HG03064 (cell line): Measurements from ENCODE around the gene BASP1.
"Not testable (repeated sequence)": the region's sequence is repeated elsewhere in the genome, so short reads cannot be mapped to it uniquely, and the experiment has no call there.

ENCODE experiments used
- ATAC-seq: cut with Tn5 transposase; IDR thresholded peaks from one replicate; pipeline ENCODE4 v1.9.1; 2021; ENCODE audit warnings: low read depth; ENCODE audit not compliant: unreplicated experiment

Gene BASP1

GRCh38 chr5:17190799-17191391, 26.5 kb upstream of the BASP1 start:
- no peak for ATAC-seq

- not testable (repeated sequence) for ATAC-seq
Measured at GRCh38 chr5:17191574-17191973, 25.9 kb upstream of the BASP1 start.

DNA sequence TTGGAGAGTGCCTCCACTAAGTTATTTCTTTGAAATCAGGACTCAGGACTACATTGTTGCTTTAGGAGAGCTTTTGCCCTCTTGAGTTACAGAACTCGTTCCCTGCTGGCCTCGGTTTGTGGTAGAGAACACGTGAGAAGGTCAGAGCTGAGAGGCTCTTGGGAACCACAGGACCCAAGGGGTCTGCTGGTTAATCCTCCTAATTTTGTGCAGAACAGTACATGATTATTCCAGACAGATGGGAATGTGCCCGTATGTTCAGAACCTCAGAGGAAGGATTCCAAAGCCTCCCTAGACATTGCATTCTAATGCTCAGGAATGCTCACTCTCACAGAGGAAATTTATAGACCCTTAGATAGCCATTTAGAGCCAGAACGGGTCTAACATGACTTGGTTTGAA, 25.2 kb upstream of the BASP1 start:
- ATAC-seq = no peak

GRCh38 chr5:17196024-17196423, 21.4 kb upstream of the BASP1 start:
- no peak for ATAC-seq

GRCh38 chr5:17196697-17197096, 20.7 kb upstream of the BASP1 start:
- ATAC-seq = no peak

GRCh38 chr5:17203329-17204132, 13.9 kb upstream of the BASP1 start:
- no peak for ATAC-seq

DNA sequence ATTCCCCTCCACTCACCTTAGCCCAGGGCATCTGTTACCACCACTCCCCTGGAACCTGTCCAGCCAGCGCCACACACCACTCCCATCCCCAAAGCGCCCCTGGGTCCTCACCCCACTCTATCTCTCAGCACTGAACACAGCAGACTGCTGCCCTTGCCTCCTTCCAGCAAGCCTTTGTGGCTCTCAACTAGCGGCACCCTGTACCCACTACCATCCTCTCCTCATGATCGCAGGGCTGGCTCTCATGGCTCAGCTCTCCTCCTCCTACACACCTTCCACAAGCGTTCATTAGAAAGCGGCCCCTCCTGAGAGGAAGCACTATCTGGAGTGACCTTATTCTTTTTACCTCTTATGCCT, 13.3 kb upstream of the BASP1 start:
- ATAC-seq = no peak

DNA sequence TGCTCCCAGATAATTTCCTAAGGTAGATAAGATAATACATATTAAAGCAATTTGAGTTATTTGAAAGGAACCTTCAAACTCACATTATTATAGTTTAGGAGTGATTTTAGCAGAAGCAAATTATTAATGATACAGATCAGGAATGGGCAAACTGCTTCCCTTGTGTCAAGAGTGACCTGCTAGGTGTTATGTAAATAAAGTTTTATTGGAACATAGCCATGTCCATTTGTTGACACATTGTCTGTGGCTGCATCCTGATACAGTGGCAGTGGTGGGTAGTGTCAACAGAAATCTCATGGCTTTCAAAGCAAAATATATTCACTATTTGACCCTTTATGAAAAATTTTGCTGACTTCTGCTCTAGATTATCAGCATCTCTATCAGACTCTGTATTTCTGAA, 11.4 kb upstream of the BASP1 start:
- no peak for ATAC-seq

- ATAC-seq = no peak
Measured at GRCh38 chr5:17212191-17212590, 5.2 kb upstream of the BASP1 start.

GRCh38 chr5:17212996-17213395, 4.4 kb upstream of the BASP1 start:
- no peak for ATAC-seq

- no peak for ATAC-seq
Measured at GRCh38 chr5:17213938-17214337, 3.5 kb upstream of the BASP1 start.

DNA sequence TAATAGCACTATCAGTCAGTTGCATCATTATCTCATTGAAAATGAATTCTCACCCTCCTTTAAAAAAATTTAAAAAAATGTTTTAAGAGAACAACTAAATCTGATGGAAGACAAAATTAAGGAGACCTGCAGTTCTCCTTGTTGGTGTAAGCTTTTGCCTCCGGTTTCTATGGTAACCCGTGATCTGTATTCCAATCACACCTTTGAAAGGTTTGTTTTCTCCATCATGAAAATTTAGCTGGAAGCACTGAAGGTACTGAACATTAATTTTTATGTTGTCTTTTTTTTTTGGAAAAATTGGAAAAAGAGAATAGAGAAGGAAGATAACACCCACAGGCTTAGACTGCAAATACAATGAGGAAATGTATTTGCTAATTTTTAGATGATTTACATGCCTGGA, 2.5 kb upstream of the BASP1 start:
- ATAC-seq = no peak

DNA sequence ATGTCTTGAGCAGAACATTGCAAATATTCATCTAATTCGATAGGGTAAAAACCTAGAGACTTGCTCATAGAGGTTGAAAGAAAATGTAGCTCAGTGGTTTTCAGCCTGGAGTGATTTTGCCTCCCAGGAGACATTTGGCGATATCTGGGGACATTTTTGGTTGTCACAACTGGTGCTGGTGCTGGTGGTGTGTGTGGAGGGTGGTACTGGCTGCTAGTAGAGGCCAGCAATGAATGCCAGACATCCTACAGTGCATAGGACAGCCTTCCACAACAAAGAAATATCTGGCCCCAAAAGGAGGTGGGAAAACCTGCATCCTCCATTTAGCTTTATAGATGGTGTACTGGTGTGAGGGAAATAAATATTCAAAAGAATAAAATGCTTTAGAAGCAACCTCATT, 2.1 kb upstream of the BASP1 start:
- ATAC-seq = no peak

DNA sequence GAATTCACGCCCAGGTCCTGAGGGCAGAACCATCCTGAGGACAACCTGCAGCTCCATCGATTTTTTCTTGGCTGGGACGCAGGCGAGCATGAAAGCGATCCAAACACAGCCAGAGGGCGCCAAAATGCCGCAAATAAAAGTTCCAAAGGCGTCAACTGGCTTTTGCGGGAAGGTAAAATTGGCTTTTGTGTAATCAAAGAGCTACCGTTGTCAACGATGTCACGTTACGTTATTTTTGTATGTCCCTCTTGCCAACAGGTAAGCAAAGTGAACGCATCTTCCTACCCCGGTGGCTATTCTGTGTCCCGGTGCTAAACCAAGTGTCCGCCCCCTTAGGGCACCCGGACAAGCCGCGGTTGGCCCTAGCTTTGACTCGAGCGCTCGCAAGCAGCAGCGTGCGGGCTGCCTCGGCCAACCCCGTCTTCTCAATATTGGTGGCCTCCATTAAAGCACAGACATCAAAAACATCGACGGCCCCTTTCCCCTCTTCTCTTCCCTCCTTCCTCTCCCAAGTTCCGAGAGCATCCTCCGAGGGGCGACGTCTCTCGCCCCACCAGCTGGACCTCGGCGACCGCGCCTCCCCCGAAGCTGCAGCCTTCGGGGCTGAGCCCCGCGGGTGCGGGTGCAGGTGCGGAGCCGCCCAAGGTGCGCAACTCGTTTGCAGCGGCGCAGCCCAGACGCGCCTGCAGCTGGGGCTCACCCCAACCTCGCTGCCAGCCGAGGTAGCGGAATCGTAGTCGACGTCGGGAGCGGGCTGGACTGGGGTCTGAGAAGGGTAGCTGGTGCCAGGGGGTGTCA, 1.1 kb upstream of the BASP1 start:
- peak; percentile 40 for ATAC-seq

DNA sequence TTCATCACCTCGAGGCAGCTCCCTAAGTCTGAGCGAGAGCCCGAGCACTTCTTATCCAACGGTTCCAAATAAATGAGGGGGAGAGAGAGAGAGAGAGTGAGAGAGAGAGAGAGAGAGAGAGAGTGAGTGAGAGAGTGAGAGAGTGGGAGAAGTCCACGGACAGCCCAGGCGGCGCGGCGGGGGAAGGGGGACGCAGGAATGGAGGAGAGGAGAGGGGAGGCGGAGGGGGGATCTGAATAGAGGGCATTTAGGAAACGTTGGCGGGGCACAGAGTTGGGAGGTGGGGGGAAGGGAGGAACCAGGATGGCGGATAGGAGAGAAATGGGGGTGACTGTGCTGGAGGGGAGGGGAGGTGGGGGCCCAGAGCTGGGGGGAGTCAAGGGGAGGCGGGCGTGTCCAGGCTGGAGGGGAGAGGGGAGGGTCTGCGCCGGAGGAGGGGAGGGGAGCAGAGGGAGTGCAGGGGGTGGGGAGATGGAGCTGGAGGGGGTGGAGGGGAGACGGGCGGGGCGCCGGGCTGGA, 398 bp upstream of the BASP1 start:
- peak; percentile 0 for ATAC-seq

DNA sequence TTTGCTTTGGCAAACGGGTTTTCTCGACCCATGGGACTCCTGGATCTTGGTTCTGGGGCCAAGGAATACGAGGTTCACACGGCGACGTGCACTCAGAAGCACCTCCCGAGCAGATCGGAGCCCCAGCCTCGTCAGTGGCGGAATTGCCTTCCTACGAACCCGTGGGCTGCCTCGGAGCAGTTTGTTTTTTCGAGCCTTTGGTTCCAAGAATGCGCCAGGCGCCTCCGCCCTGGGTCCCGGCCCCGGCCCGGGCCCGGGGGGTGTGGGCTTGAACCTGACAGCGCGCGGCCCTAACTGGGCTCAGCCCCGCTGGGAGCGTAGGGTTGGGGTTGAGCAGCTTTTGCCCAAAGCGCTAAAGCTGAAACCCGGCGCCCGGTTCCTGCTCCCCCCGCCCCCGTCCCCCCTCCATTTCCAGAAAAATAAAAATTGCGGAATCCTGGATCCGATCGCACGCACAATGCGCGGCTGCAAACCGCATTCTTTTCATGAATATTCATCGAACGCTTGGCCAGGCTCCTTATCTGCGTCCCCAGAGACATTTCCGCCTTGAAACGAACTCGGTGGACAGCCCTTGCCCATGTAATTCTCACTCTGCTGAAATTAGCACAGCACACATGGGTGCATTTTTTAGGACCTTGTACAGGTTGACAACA, 1.0 kb downstream of the BASP1 start:
- peak; percentile 33 for ATAC-seq

DNA sequence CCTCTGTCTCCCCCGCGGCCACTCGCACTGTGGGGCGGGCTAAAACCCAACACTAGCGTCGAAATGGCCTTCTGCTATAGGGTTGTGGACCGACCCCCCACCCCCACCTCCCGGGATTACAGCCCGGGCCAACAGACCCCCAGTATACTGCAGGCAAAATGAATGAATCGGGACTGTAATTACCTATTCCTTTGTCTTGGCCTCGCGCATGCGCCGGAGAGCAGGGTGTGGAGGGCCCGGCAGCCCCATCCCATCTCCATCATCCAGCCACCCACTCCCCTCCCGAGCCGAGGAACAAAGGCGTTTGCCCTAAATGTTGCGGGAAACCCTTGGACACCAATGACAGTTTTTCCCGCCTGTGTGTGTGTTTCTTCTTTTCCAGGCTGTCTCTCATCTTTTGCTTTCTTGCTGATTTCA, 1.6 kb downstream of the BASP1 start:
- ATAC-seq = no peak

DNA sequence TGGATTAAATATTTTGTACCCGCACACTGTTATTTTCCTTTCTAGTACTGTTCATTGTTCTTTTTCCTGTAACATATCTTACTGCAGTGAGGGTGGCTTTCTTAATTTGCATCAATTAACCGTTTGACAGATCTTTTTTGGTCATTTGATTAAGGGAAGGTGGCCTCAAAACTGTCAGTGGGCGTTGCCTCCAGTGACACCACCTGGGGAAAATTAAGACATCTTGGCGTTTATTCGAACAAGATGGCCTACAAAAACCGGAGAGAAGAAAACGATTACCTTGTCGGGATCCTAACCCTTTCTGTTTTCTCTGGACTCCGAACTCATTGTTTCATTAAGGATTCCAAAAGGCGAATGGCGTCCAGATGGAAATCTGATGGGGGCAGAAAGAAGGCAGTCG, 2.0 kb downstream of the BASP1 start:
- ATAC-seq = no peak

GRCh38 chr5:17219992-17220391, 2.6 kb downstream of the BASP1 start:
- ATAC-seq = no peak

GRCh38 chr5:17220469-17220868, 3.0 kb downstream of the BASP1 start:
- no peak for ATAC-seq
